IgD-negative memory B cell (primary cell): Measurements from ENCODE around the gene FBXO31. TPM values are rescaled to one million over a fixed set of nuclear protein-coding genes. Genes with fewer than 3 reads are reported as not detected.

Experiments used
- H3K27ac Mint-ChIP-seq, 3 donors: one replicate each; pipeline ENCODE4 v1.8.0; 2020 to 2022; ENCODE audit warnings: mild to moderate bottlenecking in 3 of 3, mixed read lengths in 3 of 3, moderate library complexity in 1 of 3
- H3K27me3 Mint-ChIP-seq: one replicate; pipeline ENCODE4 v1.8.0; 2021; ENCODE audit warnings: mixed read lengths
- H3K36me3 Mint-ChIP-seq: one replicate; pipeline ENCODE4 v1.8.0; 2020; ENCODE audit warnings: mild to moderate bottlenecking, mixed read lengths
- H3K4me1 Mint-ChIP-seq, 3 donors: one replicate each; pipeline ENCODE4 v1.8.0; 2020 to 2022; ENCODE audit warnings: mixed read lengths in 3 of 3, mild to moderate bottlenecking in 1 of 3
- H3K4me3 Mint-ChIP-seq, 4 donors: one replicate each; pipeline ENCODE4 v1.8.0; 2020 to 2022; ENCODE audit warnings: mild to moderate bottlenecking in 4 of 4, mixed read lengths in 4 of 4, moderate library complexity in 3 of 4
- H3K9me3 Mint-ChIP-seq, 3 donors: one replicate each; pipeline ENCODE4 v1.8.0; 2020 to 2021; ENCODE audit warnings: mixed read lengths in 3 of 3, mild to moderate bottlenecking in 1 of 3
- polyA plus RNA-seq: library from polyadenylated mRNA; unstranded; fragments of 300-500 nt; fragmentation: Illumina TruSeq; gene quantifications from one replicate; pipeline ENCODE4 v1.2.3, GENCODE V29; 2021

FBXO31 gene
- polyA plus RNA-seq, 1 donor from 2014 or later, result 22.1 TPM

DNA sequence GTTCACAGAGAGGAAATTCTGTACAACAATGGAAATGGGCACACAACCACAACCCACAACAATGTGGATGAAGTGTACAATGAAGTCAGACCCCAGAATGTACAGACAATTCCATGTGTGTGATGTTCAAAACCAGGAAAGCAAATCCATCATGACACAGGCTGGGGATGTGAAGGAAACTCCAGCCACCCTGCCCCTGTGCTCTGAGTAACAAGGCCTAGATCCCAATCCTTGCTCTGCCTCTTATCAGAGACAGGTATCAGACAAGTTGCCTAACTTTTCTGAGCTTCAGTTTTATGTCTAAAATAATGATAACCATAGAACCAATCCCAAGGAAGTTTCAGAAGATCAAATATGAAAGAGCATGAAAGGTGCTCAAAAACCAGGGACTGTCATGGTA is 64.6 kb downstream of the FBXO31 start:
- Mint-ChIP-seq H3K27ac (peak overlapping the region in 1 of 3 donors; percentile 97), H3K27me3 (no peaks in the 10 kb centered on the region), H3K4me3 (peak overlapping the region in 2 of 4 donors; percentile 96 to 99), H3K9me3 (no peaks in the 10 kb centered on the region), H3K4me1 (peaks cover 5 to 8% (median 6%) of the 10 kb centered on the region in 3 donors), H3K36me3 (no peaks in the 10 kb centered on the region)

DNA sequence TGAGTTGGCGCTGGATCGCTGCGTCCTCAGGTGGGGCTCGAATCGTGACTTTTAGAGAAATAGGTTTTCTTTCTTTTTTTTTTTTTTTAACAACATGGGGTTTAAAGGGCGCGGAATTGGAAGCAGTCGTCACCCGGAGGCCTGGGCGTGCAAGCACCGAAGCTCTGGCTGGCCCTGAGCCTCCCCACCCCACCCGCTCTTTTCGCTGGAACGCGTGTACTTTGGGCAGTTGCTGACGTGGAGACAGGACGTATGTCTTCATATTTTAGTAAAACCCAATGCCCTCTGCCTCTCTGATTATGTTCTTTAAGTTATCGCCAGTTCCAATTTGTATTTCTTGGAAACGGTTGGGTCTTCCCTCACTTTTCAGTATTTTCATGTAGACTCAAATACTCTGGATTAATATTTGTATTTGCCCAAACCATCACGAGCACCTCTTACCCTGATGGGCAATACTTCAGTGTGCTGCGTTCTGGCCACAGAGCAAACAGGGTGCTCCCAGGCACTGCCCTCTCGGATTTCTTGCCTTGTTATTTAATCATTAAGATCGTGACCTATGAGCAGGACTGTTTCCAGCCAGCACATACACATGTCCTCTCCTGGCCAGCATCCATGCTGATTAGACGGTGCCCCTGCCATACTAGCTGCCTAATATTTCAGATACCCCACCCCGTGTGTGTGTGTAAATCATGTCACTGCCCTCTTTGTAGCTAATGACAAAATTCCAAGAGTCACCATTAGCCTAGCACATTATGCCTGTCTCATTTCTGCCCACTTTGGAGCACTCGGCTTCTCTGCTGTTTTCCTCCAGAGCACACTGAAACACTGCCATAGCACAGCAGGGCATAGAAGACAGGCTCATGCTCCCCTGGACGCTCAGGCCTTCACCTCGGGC is 65.6 kb downstream of the FBXO31 start:
- H3K27me3 Mint-ChIP-seq, result no peaks in the 10 kb centered on the region
- H3K4me1 Mint-ChIP-seq, result peaks cover 5 to 8% (median 6%) of the 10 kb centered on the region in 3 donors
- peak overlapping the region; percentile 95 to 99 (median 97) for H3K4me3 Mint-ChIP-seq
- H3K36me3 Mint-ChIP-seq, result no peaks in the 10 kb centered on the region
- H3K9me3 Mint-ChIP-seq, result no peaks in the 10 kb centered on the region
- H3K27ac Mint-ChIP-seq, result peak overlapping the region; percentile 97 to 98 (median 98)

DNA sequence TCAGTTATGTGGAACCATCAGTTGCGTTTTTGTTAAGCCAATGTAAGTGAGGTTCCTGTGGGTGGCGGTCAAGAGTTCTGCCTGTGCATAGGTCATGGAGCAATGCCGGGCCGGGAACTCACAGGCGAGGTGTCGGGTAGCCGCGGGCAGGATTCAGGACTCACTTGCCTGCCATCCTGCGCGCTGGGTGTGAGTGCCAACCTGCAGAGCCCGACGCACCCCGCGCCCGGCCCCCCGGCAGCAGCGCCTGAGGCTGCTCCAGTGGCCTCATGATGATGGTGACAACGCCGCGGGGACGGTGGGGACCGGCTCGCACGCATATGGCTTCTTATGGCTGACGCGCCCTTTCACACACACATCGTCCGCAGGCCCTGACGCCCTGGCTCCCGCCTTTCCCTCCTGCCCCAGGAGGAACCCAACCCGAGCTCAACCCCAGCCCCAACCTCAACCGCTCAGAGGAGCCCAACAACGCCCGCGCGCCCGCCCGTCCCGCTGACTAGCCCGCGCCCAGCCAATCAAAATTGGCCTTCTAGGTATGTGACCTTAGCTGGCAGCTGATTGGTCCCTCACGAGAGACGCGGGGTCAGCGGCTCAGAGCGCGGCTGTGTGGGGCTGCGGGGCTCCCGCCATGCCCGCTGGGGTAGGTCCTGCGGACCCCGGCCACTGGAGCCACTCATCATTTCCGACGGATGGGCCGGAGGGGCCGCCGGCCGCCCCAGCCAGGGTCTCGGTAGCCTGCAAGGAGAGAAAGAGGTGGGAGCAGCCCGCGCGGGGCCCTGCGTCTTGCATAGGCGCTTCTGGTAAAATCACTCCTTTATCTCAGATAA is 66.4 kb downstream of the FBXO31 start, which contains the start of gene C16orf95:
Gene C16orf95 (minus strand): TSS at position 470 of the 827 bp plus-strand sequence. CDS start 150 bp downstream, at position 320.
- Mint-ChIP-seq H3K27me3 (no peaks in the 10 kb centered on the region), H3K4me3 (peak within 1 kb of the TSS; percentile 95 to 99 (median 97)), H3K9me3 (no peaks in the 10 kb centered on the region), H3K36me3 (no peaks in the 10 kb centered on the region), H3K27ac (peak within 1 kb of the TSS; percentile 97 to 98 (median 98)), H3K4me1 (peaks cover 5 to 8% (median 6%) of the 10 kb centered on the region in 3 donors)

DNA sequence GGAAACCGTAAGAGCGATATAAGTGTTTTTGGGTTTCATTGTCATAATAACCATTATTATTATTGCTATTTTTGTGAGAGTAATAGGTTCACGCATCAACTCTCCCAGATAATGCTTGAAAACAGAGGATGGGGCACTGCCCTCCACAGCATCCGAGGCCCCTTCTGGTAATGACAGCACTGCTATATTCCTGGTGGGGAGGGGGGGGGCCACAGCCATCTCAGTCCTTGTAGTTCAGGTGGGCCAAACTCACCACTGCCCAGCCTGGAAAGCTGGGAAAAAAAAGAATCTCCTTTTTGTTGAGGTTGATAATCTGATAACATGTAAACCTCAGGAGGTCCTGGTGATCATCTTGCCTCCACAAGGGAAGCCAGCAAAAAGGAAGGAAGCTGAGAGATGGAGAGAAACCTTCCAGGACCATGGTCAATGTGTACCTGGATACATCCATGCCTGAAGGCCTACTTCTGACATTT is 67.1 kb downstream of the FBXO31 start:
- H3K4me3 Mint-ChIP-seq, result peak overlapping the region; percentile 95 to 99 (median 97)
- H3K27ac Mint-ChIP-seq, result peak overlapping the region; percentile 97 to 98 (median 98)
- H3K36me3 Mint-ChIP-seq, result no peaks in the 10 kb centered on the region
- H3K4me1 Mint-ChIP-seq, result peaks cover 5 to 8% (median 6%) of the 10 kb centered on the region in 3 donors
- H3K27me3 Mint-ChIP-seq, result no peaks in the 10 kb centered on the region
- H3K9me3 Mint-ChIP-seq, result no peaks in the 10 kb centered on the region

DNA sequence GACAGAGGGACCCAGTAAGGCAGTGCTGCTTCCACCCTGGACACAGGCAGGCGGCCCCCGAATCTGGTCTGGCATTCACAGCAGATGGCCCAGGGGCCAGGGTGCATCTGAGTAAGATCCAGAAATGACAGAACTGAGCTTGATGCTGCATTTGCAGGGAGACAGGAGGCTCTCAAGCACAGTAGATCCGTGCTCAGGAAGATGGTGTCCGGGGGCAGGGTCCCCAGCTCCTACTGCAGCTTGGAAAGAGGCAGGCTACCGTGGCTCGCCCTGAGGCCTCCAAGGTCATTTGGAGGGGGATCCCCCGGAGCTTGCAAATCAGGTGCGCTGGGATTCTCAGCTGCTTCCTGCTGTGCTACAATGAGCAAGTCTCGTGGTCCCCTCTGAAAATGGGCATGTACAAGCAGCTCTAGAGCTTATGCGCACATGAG is 68.6 kb downstream of the FBXO31 start:
- H3K4me1 Mint-ChIP-seq, result peaks cover 5 to 8% (median 6%) of the 10 kb centered on the region in 3 donors
- H3K4me3 Mint-ChIP-seq, result no peak overlapping the region
- H3K27ac Mint-ChIP-seq, result no peak overlapping the region
- no peaks in the 10 kb centered on the region for H3K36me3 Mint-ChIP-seq
- no peaks in the 10 kb centered on the region for H3K27me3 Mint-ChIP-seq
- H3K9me3 Mint-ChIP-seq, result no peaks in the 10 kb centered on the region

DNA sequence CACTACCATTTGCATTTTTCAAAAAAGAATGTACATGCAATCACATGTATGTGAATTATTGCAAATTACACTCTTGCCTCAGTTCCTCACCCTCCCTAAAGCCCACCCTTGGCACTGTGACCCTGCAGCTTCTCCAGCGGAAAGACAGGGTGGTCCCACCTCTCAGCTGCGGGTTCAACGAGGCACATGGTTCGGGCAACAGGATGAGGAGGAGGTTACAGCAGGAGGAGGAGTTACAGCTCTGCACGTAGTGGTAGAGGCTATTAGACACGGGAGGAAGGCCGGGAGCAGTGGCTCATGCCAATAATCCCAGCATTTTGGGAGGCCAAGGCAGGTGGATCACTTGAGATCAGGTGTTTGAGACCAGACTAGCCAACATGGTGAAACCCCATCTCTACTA is 71.6 kb downstream of the FBXO31 start:
- Mint-ChIP-seq H3K4me1 (peaks cover 0 to 1% (median 0%) of the 10 kb centered on the region in 3 donors), H3K36me3 (no peaks in the 10 kb centered on the region), H3K9me3 (peaks cover 0 to 5% (median 0%) of the 10 kb centered on the region in 3 donors), H3K4me3 (no peak overlapping the region), H3K27me3 (no peaks in the 10 kb centered on the region), H3K27ac (no peak overlapping the region)

DNA sequence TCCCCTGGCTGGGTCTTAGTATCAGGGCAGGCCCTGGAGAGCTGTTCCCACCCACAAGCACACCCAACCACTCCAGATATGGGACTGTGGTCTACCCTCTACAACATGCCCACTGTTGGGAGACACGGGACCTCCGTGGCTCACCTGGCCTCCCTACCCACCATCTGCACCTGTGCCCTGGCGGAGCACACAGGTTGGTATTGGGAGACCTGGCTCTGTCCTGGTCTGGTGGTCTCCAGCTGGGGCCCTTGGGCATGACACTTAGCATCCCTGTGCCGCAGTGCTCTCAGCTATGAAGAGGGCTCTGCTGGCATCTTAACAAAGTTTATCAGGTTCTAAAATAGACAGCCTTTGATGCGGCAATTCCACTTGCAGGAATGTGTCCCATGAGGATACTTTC is 72.2 kb downstream of the FBXO31 start:
- Mint-ChIP-seq H3K9me3 (peaks cover 0 to 5% (median 0%) of the 10 kb centered on the region in 3 donors), H3K4me3 (no peak overlapping the region), H3K27ac (no peak overlapping the region)

DNA sequence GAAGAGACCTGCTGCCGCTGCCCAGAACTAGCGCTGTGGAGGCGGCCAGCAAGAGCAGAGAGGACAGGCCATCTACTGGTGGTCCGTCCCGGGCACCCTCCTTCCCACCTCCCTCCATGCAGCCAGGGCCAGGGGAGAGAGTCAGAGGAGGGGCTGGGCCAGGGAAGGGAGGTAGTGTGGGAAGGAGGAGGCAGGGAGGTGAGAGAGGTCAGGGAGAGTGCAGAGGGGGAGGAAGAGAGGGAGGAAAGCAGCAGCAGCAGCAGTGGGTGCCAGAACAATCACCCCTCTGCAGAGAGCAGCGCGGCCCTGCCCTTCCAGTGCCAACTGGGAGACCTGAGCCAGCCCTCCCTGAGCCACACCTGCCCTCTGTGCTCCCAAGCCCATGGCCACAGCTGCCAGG is 73.0 kb downstream of the FBXO31 start:
- no peaks in the 10 kb centered on the region for H3K4me1 Mint-ChIP-seq
- H3K27ac Mint-ChIP-seq, result no peak overlapping the region
- H3K27me3 Mint-ChIP-seq, result no peaks in the 10 kb centered on the region
- H3K36me3 Mint-ChIP-seq, result no peaks in the 10 kb centered on the region
- H3K9me3 Mint-ChIP-seq, result peaks cover 0 to 5% (median 0%) of the 10 kb centered on the region in 3 donors
- no peak overlapping the region for H3K4me3 Mint-ChIP-seq

More for the DNA sequence above, 72.2 kb downstream of the FBXO31 start:
- Mint-ChIP-seq H3K36me3 (no peaks in the 10 kb centered on the region), H3K4me1 (no peaks in the 10 kb centered on the region), H3K27me3 (no peaks in the 10 kb centered on the region)

DNA sequence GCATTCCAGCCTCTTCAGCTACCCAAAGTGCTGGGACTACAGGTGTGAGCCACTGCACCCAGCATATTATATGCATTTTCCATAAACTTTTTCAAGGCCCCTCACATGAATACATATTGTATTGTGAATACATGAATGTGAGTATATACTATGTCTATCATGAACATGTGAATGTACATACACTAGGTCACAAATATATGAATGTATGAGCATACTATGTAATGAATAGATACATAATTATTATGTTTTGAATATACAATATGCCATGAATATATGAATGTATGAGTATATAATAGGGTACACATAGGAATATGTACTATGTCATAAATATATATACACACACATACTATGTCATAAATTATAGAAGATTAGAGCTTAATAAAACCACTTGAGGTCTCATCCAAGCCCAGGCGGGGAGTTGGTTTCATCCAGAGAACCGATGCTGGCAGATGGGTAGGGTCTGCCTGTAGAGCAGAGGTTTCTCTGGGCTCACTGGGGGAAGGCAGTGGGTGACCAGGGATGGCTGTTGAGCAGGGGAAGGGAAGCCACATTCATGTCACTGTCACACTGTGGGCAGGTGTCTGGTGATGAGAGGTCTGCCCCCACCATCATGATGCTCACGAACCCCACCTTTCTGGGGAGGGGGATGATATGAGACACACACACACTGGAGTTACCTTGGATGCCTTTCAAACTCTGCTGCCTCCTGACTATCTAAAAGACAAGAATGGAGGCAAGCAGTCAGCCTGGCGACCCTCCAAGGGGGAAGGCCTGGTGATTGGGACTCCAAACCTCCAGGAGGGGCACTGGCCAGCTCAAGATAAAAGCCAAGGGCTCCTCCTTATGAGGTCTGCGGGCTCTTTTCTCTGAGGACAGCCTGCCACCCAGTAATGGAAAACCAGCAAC is 73.7 kb downstream of the FBXO31 start:
- H3K36me3 Mint-ChIP-seq, result no peaks in the 10 kb centered on the region
- no peak overlapping the region for H3K27ac Mint-ChIP-seq
- H3K4me1 Mint-ChIP-seq, result no peaks in the 10 kb centered on the region
- peaks cover 0 to 5% (median 0%) of the 10 kb centered on the region in 3 donors for H3K9me3 Mint-ChIP-seq
- H3K4me3 Mint-ChIP-seq, result no peak overlapping the region
- no peaks in the 10 kb centered on the region for H3K27me3 Mint-ChIP-seq

DNA sequence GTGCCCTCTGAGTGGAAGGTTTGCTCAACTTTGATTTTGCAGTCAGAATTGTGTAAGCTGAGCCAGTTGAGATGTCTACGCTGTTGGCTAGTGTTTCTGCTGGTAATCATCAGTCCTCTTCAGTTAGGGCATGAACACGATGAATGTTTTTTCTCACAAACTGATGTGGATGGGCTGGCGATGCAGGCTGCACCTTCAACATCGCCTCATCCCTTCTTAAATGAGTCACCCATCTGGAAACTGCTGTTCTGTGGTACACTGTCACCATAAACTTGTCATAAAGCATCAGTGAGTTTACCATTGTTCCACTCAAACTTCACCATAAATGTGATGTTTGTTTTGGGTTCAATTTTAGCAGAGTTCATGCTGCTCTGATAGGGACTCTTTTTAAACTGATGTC is 74.8 kb downstream of the FBXO31 start:
- no peaks in the 10 kb centered on the region for H3K36me3 Mint-ChIP-seq
- H3K4me1 Mint-ChIP-seq, result no peaks in the 10 kb centered on the region
- H3K27ac Mint-ChIP-seq, result no peak overlapping the region
- H3K4me3 Mint-ChIP-seq, result no peak overlapping the region
- peaks cover 0 to 5% (median 0%) of the 10 kb centered on the region in 3 donors for H3K9me3 Mint-ChIP-seq
- no peaks in the 10 kb centered on the region for H3K27me3 Mint-ChIP-seq

DNA sequence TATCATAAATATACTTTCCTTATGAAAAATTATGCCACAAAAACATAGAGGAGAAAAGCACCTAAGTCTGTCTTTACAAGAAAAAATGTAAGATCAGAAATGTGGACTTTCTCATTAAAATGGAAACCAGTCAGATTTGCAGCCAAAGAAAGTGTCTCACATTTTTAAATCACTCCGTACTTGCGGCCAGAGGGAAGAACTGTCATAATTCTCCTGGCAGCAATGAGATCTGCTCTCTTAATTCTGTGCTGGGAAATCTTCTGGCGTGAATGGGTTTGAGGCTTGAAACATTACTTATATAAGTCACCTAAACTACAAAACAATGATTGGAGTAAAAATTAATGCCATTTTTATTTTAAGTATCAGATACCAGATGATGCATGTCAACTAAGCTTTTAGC is 77.1 kb downstream of the FBXO31 start:
- peaks cover 5% of the 10 kb centered on the region for H3K36me3 Mint-ChIP-seq
- H3K9me3 Mint-ChIP-seq, result peaks cover 0 to 5% (median 0%) of the 10 kb centered on the region in 3 donors
- H3K27ac Mint-ChIP-seq, result no peak overlapping the region
- no peaks in the 10 kb centered on the region for H3K27me3 Mint-ChIP-seq
- H3K4me3 Mint-ChIP-seq, result no peak overlapping the region
- no peaks in the 10 kb centered on the region for H3K4me1 Mint-ChIP-seq

DNA sequence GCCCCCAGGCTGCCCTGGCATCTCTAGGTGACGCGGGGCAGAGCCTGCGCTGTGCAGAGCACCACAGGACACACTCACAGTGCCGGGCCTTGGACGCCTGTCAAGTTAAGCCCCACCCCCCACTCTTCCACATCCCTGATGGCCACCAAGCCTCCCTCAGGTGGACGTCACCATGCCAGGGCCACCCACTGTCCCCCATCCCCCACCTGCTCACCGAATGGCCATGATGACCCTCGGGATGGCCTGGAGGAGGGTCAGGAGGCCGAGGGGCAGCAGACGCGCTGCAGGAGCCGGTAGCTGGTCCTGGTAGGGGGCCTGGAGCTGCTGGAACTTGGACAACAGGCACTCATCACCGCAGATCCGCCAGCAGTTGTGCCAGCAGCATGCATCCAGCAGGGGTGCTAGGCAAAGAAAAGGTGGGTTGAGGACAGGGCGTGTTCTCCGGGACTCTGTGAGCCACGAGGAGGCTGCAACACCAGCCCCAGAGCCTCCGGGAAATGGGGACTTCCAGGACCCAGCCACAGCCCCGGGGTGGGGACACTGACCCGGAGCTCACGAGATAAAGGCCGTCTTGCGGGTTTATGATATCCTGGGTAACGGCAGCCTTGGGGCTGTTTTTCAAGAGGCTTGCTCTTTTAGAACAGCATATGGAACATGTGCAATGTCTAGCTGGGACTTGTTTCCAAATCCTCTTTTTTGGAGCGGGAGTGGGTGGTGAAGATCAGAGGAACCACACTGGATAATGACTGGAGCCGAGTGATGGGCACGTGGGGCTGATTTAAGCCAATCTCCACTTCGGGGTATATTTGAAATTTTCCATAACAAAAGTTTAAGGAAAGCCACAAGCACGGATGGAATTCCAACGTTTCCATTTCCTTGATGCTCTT is 77.8 kb downstream of the FBXO31 start:
- no peak overlapping the region for H3K27ac Mint-ChIP-seq

DNA sequence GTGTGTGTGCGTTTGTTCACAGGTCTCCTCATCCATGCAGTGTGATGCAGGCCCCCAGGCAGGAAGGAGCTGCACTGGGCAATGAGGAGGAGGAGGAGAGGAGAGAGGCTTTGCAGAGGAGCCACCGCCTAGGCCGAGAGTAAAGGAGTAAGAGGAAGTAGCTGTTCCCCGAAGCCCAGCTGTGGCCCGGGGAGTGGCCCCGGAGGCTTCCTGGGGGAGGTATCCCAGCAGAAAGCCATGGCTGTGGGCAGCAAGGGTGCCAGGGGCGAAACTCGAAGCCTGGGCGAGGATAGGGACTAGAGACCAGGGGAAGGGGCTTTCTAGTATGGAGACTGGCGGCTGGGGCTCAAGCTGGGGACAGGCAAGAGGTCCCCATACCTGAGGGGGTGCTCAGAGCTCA is 78.6 kb downstream of the FBXO31 start:
- Mint-ChIP-seq H3K36me3 (peaks cover 8% of the 10 kb centered on the region), H3K27me3 (no peaks in the 10 kb centered on the region), H3K4me3 (no peak overlapping the region), H3K9me3 (peaks cover 0 to 5% (median 0%) of the 10 kb centered on the region in 3 donors), H3K27ac (no peak overlapping the region), H3K4me1 (no peaks in the 10 kb centered on the region)

More for the DNA sequence above, 77.8 kb downstream of the FBXO31 start:
- Mint-ChIP-seq H3K9me3 (peaks cover 0 to 5% (median 0%) of the 10 kb centered on the region in 3 donors), H3K36me3 (peaks cover 5% of the 10 kb centered on the region), H3K4me1 (no peaks in the 10 kb centered on the region), H3K27me3 (no peaks in the 10 kb centered on the region), H3K4me3 (no peak overlapping the region)
